PC-9 (cell line): ENCODE results near the gene KIAA1217. TPM values are rescaled to one million over a fixed set of nuclear protein-coding genes. Genes with fewer than 3 reads are reported as not detected.

Experiments used
- BruUV-seq: library from RNA; stranded (reverse); fragments of 400-500 nt; replicated peaks from 2 replicates; lab custom pipeline; 2021; lab: Mats Ljungman, UMichigan
- CTCF ChIA-PET: fragments of 300-600 bp; sonication (Branson Sonifier 250); formaldehyde crosslinking; loops from one replicate; lab custom pipeline; 2022; ENCODE audit warnings: antibody characterized with exemption; lab: Charles Lee
- POLR2A ChIA-PET: fragments of 300-600 bp; sonication (Branson Sonifier 250); formaldehyde crosslinking; loops from one replicate; lab custom pipeline; 2022; ENCODE audit warnings: antibody characterized with exemption; ENCODE audit not compliant: unreplicated experiment; lab: Charles Lee
- DNase-seq, 2 experiments: peaks; one replicate each; pipeline versions ENCODE4 v3.0.0 to v3.0.0-alpha.2; 2015 to 2022; ENCODE audit warnings: mixed read lengths in 1 of 2
- H2AFZ ChIP-seq: fragments of 200-600 bp; sonication (generic); 2 replicates; pipeline ENCODE4 v1.8.1; 2017; ENCODE audit warnings: antibody characterized with exemption
- H3F3A ChIP-seq: fragments of 200-600 bp; sonication (generic); 2 replicates; pipeline ENCODE4 v1.8.1; 2017; ENCODE audit warnings: antibody characterized with exemption, mild to moderate bottlenecking, low read depth; ENCODE audit not compliant: insufficient read depth
- H3K27ac ChIP-seq: fragments of 200-600 bp; sonication (generic); 2 replicates; pipeline ENCODE4 v1.6.1; 2016; ENCODE audit warnings: mixed run types
- H3K27me3 ChIP-seq: fragments of 200-600 bp; sonication (generic); 2 replicates; pipeline ENCODE4 v1.6.1; 2016; ENCODE audit warnings: low read depth, mixed run types; ENCODE audit not compliant: insufficient read depth
- H3K36me3 ChIP-seq: fragments of 200-600 bp; sonication (generic); 2 replicates; pipeline ENCODE4 v1.6.1; 2016; ENCODE audit warnings: low read depth, mixed run types
- H3K4me1 ChIP-seq: fragments of 200-600 bp; sonication (generic); replicated peaks from 2 replicates; pipeline ENCODE4 v1.6.1; 2016; ENCODE audit warnings: mixed run types; ENCODE audit not compliant: insufficient read depth
- H3K4me2 ChIP-seq: fragments of 200-600 bp; sonication (generic); 2 replicates; pipeline ENCODE4 v1.6.1; 2017; ENCODE audit warnings: mixed run types
- H3K4me3 ChIP-seq: fragments of 200-600 bp; sonication (generic); 2 replicates; pipeline ENCODE4 v1.6.1; 2016; ENCODE audit warnings: mixed run types
- H3K79me2 ChIP-seq: fragments of 200-600 bp; sonication (generic); 2 replicates; pipeline ENCODE4 v1.6.1; 2017; ENCODE audit warnings: low read depth, mixed run types
- H3K9me2 ChIP-seq: fragments of 200-600 bp; sonication (generic); 2 replicates; pipeline ENCODE4 v1.8.1; 2017; ENCODE audit warnings: mild to moderate bottlenecking; ENCODE audit not compliant: insufficient read depth
- H3K9me3 ChIP-seq: fragments of 200-600 bp; sonication (generic); 2 replicates; pipeline ENCODE4 v1.8.1; 2016; ENCODE audit warnings: low read depth; ENCODE audit not compliant: insufficient read depth
- H4K20me1 ChIP-seq: fragments of 200-600 bp; sonication (generic); 2 replicates; pipeline ENCODE4 v1.8.1; 2017; ENCODE audit not compliant: insufficient read depth
- CTCF ChIP-seq: fragments of 200-600 bp; sonication (generic); conservative IDR thresholded peaks from 2 replicates; pipeline ENCODE4 v1.6.1; 2017; ENCODE audit warnings: mixed run types, antibody characterized with exemption, mild to moderate bottlenecking, moderate library complexity
- EZH2 ChIP-seq: fragments of 200-600 bp; sonication (generic); IDR thresholded peaks from 2 replicates; pipeline ENCODE4 v1.8.0; 2017; ENCODE audit warnings: antibody characterized with exemption, low read depth
- intact Hi-C: fragments of 100-400 bp; cut with micrococcal nuclease; formaldehyde crosslinking; loops from one replicate; pipeline ENCODE4 v1.10.0; 2022; ENCODE audit not compliant: unreplicated experiment
- total RNA-seq: library from RNA; stranded (reverse); gene quantifications from 2 replicates; pipeline ENCODE4 v1.2.3, GENCODE V29; 2021

Gene KIAA1217
- total RNA-seq, 1 experiment from 2014 or later = 41.1 TPM

DNA sequence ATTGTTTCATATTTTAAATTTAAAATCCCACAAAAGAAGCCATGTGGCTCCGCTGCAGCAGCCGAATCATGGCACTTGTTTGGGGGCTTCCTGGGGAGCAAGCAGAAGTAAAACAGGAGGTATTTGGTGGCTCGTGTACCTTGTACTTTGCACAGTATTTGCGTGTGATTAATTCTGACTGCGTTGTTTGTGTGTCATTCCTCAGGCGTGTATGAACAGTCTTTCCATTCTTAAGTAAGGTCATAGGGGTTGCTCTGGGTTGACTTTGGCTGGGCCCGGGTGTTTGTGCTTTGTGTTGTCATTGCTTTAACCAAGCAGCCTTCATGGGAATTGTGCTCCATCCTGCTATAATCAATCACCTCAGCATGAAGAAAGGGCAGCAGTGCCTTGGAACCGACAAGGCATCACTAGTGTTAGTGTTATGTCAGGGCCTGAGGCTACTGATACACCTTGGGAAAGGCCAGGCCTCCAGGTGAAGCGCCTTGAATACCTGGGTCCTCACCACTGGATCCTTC, 332.4 kb downstream of the KIAA1217 start:
- Histone ChIP-seq H3K27ac (no peak overlapping the region), H3K4me2 (no peak overlapping the region), H3K9me2 (no peaks in the 10 kb centered on the region), H3K27me3 (no peaks in the 10 kb centered on the region), H4K20me1 (no peaks in the 10 kb centered on the region), H3F3A (no peaks in the 10 kb centered on the region), H3K9me3 (no peaks in the 10 kb centered on the region), H2AFZ (no peak overlapping the region), H3K4me3 (no peak overlapping the region), H3K79me2 (no peaks in the 10 kb centered on the region), H3K36me3 (no peaks in the 10 kb centered on the region; the same call in 1 of the 2 replicates), H3K4me1 (no peaks in the 10 kb centered on the region)
- CTCF ChIA-PET = no interaction called here
- BruUV-seq = no TSS peak
- TF ChIP-seq CTCF = no peak
- no peak for TF ChIP-seq EZH2
- no peak for DNase-seq
- POLR2A ChIA-PET = no interaction called here
- intact Hi-C loops = no loop called here

DNA sequence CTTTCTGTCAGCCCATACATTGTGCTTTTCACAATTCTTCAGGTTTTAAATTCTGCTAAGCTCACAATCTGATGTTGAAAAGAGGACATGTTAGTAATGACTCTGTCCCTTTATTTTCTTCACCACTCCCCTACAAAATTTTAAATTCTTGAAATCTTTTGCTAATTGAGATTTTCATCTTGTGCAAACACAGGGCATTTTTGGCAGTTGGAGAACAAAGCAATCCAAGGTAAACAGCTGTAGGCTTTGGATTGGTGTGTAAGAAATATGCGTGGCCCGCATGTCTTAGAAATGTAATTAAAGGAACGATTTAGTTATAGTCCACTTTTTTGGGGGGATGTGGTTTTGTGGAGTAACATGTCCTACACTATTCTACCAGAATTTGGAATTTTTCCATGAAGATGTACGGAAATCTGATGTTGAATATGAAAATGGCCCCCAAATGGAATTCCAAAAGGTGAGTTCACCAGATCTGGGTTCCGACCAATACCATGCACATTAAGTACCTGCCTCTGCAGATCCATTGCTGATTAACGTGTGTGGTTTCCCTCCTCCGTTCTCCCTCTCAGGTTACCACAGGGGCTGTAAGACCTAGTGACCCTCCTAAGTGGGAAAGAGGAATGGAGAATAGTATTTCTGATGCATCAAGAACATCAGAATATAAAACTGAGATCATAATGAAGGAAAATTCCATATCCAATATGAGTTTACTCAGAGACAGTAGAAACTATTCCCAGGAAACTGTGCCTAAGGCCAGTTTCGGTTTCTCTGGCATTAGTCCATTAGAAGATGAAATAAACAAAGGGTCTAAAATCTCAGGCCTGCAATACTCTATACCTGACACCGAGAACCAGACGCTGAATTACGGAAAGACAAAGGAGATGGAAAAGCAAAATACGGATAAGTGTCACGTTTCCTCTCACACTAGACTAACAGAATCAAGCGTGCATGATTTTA, 333.7 kb downstream of the KIAA1217 start:
- no peak for DNase-seq

GRCh38 chr10:24544776-24545175, 335.8 kb downstream of the KIAA1217 start:
- Histone ChIP-seq H3F3A (no peaks in the 10 kb centered on the region), H3K4me3 (no peak overlapping the region), H3K27ac (no peak overlapping the region), H3K9me3 (no peaks in the 10 kb centered on the region), H3K9me2 (no peaks in the 10 kb centered on the region), H3K4me1 (no peaks in the 10 kb centered on the region), H4K20me1 (no peaks in the 10 kb centered on the region), H3K4me2 (no peak overlapping the region), H3K27me3 (no peaks in the 10 kb centered on the region), H3K79me2 (no peaks in the 10 kb centered on the region), H3K36me3 (no peaks in the 10 kb centered on the region; the same call in 1 of the 2 replicates), H2AFZ (no peak overlapping the region)
- CTCF ChIA-PET = no interaction called here
- intact Hi-C loops = no loop called here
- BruUV-seq = no TSS peak
- POLR2A ChIA-PET = no interaction called here
- TF ChIP-seq CTCF (no peak), EZH2 (no peak)
- no peak for DNase-seq

More for the DNA sequence above, 333.7 kb downstream of the KIAA1217 start:
- intact Hi-C loops = no loop called here
- H3K27ac ChIP-seq = no peak overlapping the region
- no peaks in the 10 kb centered on the region; the same call in 1 of the 2 replicates for H3K36me3 ChIP-seq
- no peak overlapping the region for H2AFZ ChIP-seq
- TF ChIP-seq CTCF (no peak), EZH2 (no peak)
- no peaks in the 10 kb centered on the region for H3K27me3 ChIP-seq
- H3K4me2 ChIP-seq = no peak overlapping the region
- ChIA-PET POLR2A (no interaction called here), CTCF (no interaction called here)
- H3K9me3 ChIP-seq = no peaks in the 10 kb centered on the region
- BruUV-seq = no TSS peak
- H3K79me2 ChIP-seq = no peaks in the 10 kb centered on the region
- H3K9me2 ChIP-seq = no peaks in the 10 kb centered on the region
- H4K20me1 ChIP-seq = no peaks in the 10 kb centered on the region
- H3K4me3 ChIP-seq = no peak overlapping the region
- no peaks in the 10 kb centered on the region for H3F3A ChIP-seq
- no peaks in the 10 kb centered on the region for H3K4me1 ChIP-seq
